Measurements from ENCODE around the gene TNS2. TPM values are rescaled to one million over a fixed set of nuclear protein-coding genes. Genes with fewer than 3 reads are reported as not detected.

TNS2 gene
- total and polyA plus RNA-seq, 9 of the 15 experiments (the other 6 are each of a cell fraction or from before 2014, with no cell fraction given), result 0.28 to 3.1 (median 1.2) TPM; not detected in 1

DNA sequence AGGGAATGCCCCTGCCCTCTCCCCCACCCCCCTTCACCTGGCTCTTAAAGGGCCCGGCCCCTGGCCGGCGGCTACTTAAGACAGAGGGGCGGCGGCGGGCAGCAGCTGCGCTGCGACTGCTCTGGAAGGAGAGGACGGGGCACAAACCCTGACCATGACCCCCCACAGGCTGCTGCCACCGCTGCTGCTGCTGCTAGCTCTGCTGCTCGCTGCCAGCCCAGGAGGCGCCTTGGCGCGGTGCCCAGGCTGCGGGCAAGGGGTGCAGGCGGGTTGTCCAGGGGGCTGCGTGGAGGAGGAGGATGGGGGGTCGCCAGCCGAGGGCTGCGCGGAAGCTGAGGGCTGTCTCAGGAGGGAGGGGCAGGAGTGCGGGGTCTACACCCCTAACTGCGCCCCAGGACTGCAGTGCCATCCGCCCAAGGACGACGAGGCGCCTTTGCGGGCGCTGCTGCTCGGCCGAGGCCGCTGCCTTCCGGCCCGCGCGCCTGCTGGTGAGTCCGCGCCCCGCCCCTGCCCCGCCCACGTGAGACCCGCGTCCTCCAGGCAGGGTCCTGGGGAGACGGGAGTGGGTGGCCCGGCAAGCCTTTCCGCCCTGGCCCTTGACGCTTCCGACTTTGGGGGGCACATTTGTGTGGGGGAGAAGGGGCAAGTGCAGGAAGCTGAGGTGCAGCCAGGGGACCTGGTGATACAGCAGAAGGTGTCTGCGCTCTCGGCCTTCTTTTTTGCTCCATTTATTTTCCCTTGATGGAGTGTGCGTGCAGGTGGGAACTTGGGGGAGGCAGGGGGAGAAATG lies 47.9 kb downstream of the TNS2 start, which contains the start of gene IGFBP6 (continued):
- TF ChIP-seq RCOR1 (IDR thresholded peaks at IDR 0.05; ENCODE audit: borderline replicate concordance in 1 of 2, low read depth in 2 of 2, low read length in 2 of 2) (no peak), ZNF778 (CRISPR knock-in tag; IDR thresholded peaks at IDR 0.05) (no peak), ZFX (CRISPR knock-in tag; IDR thresholded peaks at IDR 0.05) (peak; percentile 74), ZNF507 (tag; conservative IDR thresholded peaks at IDR 0.05) (no peak), ESRRA (IDR thresholded peaks at IDR 0.05; ENCODE audit: borderline replicate concordance, low read depth) (no peak; the same call in 1 of the 2 replicates), POLR2AphosphoS5 (IDR thresholded peaks at IDR 0.05; ENCODE audit: control insufficient read depth, insufficient read depth, low read depth, low read length) (no peak), ETV6 (IDR thresholded peaks at IDR 0.05; ENCODE audit: borderline replicate concordance in 1 of 2, low read depth in 2 of 2, low read length in 1 of 2) (no peak), ETV6 (CRISPR knock-in tag; IDR thresholded peaks at IDR 0.05; ENCODE audit: borderline replicate concordance) (no peak), CREB1 (IDR thresholded peaks at IDR 0.05) (no peak), CREB1 (CRISPR knock-in tag; IDR thresholded peaks at IDR 0.05) (no peak), RNF2 (IDR thresholded peaks at IDR 0.05) (no peak), MEF2A (IDR thresholded peaks at IDR 0.05; ENCODE audit: control insufficient read depth, low read depth, low read length) (no peak), ATF4 (CRISPR knock-in tag; IDR thresholded peaks at IDR 0.05) (no peak), ZNF12 (CRISPR knock-in tag; IDR thresholded peaks at IDR 0.05) (no peak), ATF3 (IDR thresholded peaks at IDR 0.05) (no peak), ATF3 (CRISPR knock-in tag; conservative IDR thresholded peaks at IDR 0.05) (no peak), GTF3C2 (IDR thresholded peaks at IDR 0.05; ENCODE audit: borderline replicate concordance, extremely low read depth, insufficient read length) (no peak)
- TF ChIP-seq, protein P1, sequence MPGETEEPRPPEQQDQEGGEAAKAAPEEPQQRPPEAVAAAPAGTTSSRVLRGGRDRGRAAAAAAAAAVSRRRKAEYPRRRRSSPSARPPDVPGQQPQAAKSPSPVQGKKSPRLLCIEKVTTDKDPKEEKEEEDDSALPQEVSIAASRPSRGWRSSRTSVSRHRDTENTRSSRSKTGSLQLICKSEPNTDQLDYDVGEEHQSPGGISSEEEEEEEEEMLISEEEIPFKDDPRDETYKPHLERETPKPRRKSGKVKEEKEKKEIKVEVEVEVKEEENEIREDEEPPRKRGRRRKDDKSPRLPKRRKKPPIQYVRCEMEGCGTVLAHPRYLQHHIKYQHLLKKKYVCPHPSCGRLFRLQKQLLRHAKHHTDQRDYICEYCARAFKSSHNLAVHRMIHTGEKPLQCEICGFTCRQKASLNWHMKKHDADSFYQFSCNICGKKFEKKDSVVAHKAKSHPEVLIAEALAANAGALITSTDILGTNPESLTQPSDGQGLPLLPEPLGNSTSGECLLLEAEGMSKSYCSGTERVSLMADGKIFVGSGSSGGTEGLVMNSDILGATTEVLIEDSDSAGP (CRISPR knock-in tag; IDR thresholded peaks at IDR 0.05), result no peak
- TF ChIP-seq, protein P2, sequence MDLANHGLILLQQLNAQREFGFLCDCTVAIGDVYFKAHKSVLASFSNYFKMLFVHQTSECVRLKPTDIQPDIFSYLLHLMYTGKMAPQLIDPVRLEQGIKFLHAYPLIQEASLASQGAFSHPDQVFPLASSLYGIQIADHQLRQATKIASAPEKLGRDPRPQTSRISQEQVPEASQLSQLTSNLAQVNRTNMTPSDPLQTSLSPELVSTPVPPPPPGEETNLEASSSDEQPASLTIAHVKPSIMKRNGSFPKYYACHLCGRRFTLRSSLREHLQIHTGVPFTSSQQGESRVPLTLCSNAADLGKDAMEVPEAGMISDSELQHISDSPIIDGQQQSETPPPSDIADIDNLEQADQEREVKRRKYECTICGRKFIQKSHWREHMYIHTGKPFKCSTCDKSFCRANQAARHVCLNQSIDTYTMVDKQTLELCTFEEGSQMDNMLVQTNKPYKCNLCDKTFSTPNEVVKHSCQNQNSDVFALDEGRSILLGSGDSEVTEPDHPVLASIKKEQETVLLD (IDR thresholded peaks at IDR 0.05), result no peak
